Measurements from ENCODE around the gene PRRX2.

Gene PRRX2

DNA sequence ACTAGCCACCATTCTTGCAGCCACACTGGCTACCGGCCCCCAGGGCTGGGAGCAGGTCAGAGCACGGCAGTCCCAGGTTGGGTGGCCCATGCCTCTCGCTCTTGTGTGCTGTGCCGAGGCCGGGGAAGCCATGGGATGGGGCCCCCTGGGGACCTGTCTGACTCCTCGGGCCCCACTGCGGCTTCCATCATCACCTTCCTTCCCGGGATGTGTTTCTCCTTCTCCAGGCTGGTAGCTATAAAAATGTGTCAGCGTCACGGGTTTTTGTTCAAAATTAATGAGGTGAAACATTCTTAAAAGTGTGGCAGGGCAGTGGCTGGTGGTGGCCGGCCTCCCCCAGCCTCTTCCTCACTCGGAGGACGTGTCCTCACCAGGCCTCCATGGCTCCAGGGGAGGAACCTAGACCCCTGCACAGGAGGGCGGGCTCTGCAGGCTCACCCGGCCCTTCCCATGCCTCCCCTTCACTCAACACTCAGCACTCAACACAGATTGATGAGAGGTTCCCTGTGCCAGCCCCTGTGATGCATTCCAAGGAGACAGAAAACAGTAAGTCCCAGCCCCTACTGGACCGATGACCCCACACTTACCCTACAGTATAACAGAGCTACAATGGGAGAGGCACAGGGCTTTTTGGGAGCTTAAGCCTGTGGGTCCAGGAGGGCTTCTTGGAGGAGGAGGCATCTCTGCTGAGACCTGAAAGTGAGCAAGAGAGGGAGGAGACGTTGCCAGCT, 44.2 kb downstream of the PRRX2 start:
- DNase-seq (ENCODE audit: low spot score), result no peak

DNA sequence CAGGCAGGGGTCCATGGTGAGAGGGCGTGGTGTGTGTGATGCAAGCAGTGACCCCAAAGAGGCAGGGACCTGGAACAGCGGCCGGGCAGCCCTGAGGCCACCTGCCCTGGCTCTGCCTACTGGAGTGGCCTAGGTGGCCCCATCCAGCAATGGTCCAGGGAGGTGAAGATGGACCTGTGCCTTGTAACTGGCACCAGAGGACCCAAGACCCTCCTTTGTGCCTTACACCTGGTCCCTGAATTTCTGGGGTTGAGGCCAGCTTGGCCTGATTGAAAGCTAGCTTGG, 44.7 kb downstream of the PRRX2 start:
- no peak for DNase-seq (ENCODE audit: low spot score)

DNA sequence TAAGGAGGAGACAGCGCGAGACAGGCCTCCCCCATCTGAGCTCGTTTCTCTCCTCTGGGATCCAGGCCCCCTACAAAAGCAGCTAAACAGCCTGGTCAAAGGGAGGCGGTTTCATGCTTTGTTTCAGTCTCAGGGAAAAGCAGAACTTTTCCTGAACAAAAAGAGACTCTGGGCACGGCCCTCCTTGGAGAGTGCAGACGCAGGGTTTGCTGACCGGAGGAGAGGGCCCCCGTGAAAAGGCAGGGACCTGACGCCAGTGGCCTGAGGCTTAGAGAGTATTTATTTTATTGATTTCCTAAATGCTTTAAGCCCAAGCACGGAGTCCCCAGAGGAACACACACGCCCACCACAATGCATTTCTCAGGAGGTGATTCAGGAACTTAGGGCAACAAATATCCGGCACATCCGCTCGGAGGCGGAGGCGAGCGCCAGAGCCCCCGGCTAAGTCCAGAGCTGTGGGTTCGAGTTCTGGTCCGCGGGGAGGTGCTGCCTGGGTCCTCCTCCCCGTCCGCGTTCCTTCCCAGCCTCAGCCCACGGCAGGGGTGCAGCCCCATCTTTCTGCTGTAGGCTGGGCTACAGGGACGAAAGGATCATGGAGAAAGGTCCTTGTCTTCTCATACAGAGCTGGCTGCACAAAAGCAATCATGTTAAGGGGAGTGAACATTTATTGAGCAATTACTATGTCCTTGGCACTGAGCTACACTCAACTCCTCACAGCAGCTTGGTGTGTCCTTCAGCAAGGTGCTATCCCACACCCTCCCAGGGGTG, 47.4 kb downstream of the PRRX2 start:
- DNase-seq (ENCODE audit: low spot score), result no peak

DNA sequence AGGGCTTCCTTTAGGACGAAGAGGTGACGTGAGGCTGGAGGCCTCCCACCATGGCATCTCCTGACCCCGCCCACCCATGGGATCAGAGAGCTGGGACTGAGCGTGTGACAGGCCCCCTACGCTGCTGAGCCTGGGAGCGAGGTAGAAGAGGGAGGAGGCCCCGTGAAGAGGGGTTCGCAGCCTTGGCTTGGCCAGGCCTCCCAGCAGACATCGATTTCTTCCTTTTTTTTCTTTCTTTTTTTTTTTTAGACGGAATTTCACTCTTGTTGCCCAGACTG, 47.9 kb downstream of the PRRX2 start:
- DNase-seq (ENCODE audit: low spot score), result no peak

DNA sequence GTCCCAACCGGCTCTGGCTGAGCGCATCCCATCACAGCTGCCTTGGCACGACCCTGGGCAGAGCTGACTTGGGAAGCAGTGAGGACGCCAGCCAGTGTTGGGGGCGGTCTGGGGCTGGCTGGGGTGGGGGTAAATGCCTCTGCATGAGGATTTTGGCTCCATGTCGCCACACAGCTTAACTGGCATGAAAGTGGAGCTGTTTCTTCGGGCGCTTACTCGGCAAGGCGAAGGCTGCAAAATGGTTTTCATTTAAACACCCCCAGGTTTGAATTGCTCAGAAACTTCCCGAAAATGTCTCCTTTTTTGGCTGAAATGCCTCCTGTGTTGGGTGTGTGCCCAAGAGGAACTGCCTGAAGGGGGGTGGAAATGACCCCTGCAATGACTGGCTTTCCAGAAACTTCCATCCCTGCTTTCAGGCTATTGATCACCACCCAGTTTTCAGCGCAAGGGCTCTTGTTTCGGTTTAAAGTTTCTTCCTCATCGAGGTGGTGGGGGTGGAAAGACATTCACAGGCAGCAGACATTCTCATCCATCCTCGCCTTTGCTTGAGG, 49.1 kb downstream of the PRRX2 start:
- DNase-seq (ENCODE audit: low spot score), result no peak

DNA sequence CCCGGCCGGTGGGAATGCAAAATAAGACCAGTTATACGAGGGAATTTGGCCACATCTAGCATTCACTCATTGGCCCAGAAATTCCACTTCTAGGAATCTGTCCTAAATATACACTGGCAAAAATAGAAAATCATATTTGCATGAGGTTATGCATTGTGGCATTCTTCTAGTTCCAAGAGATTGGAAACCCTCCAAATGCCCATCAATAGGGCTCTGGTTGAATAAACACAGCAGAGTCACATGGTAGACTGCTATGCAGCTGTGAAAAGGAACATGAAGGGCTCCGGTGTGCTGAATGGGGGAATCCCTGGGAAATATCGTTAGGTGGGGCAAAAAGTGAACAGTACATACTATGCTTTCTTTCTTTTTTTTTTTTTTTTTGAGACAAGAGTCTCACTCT, 50.6 kb downstream of the PRRX2 start:
- no peak for DNase-seq (ENCODE audit: low spot score)

DNA sequence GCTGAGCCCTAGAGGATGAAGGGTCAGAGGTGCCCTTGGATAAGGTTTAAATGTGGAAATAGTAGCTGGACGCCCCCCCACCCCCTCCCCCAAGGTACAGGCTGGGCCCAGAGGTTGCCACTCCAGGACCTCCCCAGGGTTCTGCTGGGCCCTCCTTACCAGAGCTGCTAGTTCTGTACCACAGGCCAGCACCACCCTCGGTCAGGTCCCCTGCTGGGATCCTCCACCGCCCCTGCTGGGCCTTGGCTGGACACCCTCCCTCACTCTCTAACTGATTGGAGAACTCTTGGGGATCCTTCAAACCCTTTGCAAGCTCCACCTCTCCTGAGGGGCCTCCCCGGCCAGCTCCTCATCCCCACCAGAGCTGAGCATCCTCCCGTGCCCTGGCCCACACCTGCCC, 52.5 kb downstream of the PRRX2 start:
- no peak for DNase-seq (ENCODE audit: low spot score)

DNA sequence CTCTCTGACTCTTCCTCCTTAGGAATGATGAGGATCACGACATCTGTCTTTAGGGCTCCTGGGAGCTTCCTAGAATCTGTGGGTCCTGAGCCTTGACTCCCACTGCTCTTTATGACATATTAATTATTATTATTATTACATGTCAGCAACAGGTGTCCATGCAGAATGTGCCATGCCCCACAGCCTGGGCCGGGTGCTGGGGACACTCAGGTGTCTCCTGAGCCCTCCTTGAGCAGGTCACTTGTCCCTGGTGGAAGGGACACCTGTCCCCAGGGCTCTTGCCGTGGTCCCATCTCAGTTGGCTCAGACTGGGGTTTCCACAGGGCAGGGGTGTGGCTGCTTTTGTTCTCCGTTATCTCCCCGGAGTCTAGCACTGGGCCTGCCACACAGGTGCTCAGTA, 53.2 kb downstream of the PRRX2 start:
- no peak for DNase-seq (ENCODE audit: low spot score)

DNA sequence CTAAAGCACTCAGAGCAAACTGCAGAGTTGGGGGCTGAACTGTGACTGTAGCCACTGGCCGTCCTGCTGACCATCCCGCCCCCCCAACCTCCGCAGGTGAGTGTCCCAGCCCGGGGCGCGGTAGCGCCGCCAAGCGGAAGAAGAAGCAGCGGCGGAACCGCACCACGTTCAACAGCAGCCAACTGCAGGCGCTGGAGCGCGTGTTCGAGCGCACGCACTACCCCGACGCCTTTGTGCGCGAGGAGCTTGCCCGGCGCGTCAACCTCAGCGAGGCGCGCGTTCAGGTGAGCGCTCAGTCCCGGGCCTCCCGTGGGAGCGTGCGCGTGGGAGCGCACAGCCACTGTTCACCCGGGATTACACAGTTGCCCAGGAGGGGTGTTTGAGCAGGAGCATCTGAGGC, 53.7 kb downstream of the PRRX2 start:
- no peak for DNase-seq (ENCODE audit: low spot score)

DNA sequence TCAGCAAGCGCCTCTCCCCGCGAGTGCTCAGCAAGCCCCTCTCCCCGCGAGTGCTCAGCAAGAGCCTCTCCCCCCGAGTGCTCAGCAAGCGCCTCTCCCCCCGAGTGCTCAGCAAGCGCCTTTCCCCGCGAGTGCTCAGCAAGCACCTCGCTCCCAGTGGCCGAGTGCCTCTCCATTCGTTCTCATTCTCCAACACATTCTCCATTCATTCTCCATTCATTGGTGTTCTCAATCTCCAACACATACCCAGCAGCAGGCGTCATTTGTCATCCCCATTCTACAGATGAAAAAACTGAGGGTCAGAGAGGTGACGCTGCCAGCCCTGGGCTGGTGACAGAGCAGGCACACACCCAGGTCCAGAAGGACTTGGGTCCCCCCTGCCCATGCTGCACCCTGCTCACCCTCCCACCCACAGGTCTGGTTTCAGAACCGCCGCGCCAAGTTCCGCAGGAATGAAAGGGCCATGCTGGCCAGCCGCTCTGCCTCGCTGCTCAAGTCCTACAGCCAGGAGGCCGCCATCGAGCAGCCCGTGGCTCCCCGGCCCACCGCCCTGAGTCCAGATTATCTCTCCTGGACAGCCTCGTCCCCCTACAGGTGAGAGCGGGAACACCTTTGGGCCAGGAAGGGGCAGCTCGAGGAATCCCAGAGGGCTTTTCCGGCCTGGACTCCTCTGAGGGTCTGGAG, 54.9 kb downstream of the PRRX2 start:
- no peak for DNase-seq (ENCODE audit: low spot score)

DNA sequence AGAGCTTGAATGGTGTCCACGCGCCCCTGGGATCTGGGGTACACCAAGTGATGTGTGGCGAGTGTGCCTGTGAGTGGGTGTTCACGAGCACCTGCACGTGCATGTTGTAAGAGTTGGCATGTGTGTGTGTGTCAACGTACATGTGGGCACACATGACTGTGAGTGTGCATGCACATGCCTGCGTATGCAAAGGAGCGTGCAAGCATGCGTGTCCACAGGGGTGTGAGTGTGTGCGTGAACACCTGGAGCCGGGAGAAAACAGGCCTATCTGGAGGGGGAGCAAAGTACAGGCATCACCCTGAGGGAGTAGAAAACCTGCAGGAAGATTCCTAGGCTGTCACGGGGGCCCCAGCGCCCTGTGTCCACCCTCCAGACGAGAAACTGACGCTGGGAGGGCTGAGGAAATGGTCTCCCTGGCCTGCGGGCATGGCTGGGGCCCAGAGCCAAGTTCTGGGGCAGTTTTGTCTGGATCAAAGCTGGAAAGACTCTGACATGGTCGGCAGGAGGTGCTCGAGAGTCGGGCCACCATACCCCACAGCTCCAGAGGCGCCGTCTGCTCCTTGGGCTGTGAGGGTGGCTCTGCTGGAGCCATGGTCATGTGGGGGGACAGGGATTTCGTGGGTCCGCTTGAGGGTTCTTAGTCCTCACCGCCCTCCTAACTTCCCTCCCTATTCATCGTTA, 55.6 kb downstream of the PRRX2 start:
- DNase-seq (ENCODE audit: low spot score), result no peak

DNA sequence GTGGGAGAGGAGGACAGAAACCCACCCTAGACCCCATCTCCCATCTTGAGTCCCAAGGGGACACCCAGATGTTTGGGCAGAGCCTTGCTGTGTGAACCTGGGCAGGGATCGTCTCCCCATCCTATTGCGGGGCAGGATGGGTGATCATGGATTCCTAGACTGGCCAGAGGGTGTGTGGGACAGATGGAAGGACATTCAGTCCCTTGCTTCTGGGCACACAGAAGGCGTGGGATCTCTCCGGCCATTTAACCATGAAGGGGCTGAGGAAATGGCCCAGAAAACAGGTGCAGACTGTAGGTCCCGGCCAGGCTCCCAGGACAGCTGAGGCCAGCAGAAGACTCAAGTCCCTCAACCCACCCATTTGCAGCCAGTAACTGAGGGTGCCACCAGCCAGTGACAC, 57.5 kb downstream of the PRRX2 start:
- DNase-seq (ENCODE audit: low spot score), result no peak

DNA sequence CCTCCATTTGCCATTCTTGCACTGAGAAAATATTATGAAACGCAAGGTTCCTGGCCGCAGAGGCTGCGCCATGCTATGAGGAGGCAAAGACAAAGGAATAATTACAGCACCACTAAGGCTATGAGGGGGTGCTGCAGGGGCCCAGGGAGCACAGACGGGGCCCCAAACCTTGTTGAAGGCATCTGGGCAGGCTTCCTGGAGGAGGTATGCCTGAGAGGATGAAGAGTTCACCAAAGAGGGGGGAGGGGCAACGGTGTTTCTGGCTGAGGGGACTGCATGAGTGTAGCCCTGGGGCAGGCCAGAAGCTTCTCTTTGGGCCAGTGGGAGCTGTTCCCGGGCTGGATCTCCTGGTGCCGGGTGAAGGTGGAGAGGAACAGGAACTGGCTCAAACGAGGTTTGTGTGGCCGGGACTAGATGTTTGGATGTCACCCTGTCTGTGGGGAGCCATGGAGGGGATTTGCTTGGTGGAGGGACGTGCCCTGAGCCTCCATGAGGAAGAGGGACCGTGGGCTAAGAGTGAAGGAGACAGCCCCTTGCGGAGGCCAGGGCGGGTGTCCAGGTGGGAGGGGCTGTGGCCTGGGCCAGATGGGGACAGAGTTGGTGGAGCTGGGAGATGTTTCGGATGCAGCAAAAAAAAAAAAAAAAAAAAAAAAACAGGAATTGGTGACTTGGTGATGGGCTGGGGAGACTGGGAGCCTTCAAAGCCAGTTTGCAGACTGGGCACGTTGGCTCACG, 59.2 kb downstream of the PRRX2 start:
- DNase-seq (ENCODE audit: low spot score), result no peak

DNA sequence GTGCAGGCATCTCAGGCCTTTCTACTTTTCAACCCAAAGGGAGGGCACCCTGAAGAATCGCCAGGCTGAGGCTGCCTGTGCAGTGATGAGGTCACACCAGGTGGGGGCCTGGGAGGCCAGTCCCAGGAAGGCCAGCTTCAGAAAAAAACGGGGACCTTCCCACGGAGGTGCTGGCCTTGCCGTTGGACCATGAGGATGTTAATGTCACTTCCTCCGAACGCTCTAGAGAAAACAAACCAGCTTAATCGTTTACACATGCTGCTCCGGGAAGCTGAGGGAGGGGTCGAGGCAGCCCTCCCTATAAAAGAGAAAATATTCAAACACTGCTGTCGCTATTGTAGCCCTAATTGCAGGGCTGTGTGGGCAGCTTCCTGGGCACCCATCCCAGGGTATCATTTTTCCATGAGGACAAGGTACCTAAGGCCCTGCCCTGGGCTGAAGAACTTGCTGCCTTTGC, 60.4 kb downstream of the PRRX2 start:
- DNase-seq (ENCODE audit: low spot score), result no peak

DNA sequence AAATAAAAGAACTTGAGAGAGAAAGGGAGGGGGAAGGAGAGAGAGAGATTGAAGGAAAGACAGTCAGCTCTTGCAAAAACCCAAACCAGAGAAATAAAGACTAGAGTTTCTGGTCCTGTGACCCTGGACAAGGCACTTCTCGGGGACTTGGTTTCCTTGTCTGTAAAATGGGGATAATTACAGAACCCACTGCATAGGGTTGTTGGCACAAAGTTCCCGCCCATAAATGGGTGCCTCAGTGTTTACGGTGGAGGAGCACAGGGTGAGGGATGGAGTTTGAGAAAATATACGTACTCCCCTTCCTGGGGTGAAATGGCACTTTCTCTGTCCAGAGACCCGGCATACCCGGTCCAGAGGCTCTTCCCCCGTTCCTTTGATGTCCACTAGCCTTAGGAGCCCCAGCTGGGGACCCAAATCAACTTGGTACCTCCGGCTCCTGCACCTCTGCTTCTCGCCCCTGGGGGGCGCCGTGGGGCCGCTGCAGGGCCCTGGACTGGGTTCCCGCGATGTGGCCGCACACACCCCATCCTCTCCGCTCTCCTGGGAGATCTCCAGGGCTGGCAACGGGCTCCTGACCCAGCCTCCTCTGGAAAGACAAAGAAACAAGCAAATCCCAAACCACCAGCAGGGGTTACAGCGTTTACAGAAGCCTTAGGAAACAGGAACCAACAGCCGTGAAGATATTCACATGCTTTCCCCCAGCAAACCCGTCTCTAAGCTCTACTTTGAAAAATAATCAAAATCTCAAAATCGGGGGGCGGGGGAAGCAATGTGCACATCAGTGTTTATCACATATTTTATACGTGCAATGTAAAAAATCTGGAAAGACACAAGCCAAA, 61.1 kb downstream of the PRRX2 start:
- peak; percentile 51 for DNase-seq (ENCODE audit: low spot score)

DNA sequence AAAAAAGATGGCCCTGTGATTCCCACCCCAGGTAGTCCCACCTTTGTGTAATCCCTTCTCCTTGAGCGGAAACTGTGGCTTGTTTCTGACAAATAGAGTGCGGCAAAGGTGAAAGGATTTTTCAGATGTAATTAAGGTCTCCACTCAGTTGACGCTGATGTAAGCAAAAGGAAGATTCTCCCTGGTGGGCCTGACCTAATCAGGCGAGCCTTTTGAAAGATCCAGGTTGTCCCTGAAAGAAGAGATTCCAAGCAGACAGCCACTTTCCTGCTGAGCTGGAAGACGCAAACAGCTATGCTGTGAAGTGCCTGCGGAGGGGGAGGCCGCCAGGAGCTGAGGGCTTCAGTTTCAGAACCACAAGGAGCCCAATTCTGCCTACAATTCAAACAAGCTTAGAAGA, 63.3 kb downstream of the PRRX2 start:
- DNase-seq (ENCODE audit: low spot score), result no peak

DNA sequence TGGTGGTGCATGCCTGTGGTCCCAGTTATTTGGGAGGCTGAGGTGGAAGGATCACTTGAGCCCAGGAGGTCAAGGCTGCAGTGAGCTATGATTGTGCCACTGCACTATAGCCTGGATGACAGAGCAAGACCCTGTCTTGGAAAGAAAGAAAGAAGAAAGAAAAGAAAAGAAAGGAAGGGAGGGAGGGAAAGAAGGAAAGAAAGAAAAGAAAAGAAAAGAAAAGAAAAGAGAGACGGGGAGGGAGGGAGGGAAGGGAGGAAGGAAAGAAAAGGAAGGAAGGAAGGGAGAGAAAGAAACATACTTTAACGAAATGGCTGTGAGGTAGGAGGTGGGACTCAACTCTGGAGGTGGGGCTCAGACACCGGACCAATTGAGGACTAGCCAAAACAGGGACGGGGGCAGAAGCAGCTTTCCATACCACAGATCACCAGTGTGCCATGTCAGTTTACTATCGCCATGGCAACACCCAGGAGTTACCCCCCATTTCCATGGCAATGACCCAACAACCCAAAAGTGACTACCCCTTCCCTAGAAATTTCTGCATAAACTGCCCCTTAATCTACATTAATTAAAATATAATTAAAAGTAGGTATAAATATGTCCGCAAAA, 66.1 kb downstream of the PRRX2 start:
- no peak for DNase-seq (ENCODE audit: low spot score)

DNA sequence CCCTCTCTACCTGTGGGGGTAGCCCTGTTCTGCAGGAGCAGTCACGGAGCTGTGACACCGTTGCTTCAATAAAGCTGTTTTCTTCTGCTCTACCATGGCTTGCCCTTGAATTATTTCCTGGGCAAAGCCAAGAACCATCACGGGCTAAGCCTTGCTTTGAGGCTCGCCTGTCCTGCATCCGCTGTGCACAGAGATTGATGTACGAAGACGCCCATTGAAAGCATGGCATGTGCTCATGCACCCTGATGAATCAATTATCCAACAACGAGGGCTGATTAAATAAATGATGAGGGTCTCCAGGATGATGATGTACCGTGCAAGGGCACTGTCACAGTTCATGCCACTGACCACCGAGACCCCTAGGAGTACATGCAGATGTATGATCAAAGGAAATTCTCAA, 66.7 kb downstream of the PRRX2 start:
- DNase-seq (ENCODE audit: low spot score), result no peak

DNA sequence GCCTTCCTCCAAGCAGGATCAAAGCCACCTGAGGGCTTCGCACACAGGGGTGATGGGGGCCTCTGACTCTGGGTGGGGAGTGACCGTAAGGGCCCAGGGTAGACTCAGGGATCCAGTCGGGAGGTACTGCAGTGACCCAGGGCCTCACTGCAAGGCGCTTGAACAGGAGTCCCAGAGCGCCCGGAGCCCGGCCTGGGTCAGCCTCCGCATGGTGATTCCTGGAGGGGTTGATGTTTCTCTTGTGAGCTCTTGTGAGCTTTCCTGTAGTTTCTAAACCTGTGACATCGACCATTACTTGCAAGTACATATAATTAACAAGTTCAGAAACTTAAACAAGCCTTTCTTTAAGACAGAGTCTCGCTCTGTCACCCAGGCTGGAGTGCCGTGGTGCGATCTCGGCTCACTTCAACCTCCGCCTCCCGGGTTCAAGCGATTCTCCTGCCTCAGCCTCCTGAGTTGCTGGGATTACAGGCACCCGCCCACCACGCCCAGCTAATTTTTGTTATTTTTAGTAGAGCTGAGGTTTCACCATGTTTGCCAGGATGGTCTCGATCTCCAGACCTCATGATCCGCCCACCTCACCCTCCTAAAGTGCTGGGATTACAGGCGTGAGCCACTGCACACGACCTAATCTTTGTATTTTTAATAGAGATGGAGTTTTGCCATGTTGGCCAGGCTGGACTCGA, 67.6 kb downstream of the PRRX2 start:
- DNase-seq (ENCODE audit: low spot score), result no peak

DNA sequence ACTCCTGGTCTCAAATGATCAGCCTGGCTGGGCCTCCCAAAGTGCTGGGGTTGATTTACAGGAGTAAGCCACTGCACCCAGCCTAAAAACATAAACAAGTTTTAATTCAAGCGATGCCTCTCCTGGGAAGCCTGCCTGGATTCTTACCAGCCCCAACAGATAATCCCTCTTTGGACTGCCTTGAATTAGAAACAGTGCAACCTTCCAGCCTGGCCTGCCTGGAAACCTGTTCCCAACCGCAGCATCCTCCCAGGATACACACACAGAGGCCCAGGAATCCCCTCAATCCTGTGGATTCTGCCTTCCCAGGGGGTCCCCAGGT, 68.1 kb downstream of the PRRX2 start:
- no peak for DNase-seq (ENCODE audit: low spot score)

All from kidney capillary endothelial cell (primary cell).